T-cell (primary cell): Measurements from ENCODE around the gene TBCEL. TPM values are rescaled to one million over a fixed set of nuclear protein-coding genes. Genes with fewer than 3 reads are reported as not detected.

Source experiments
- ATAC-seq, 4 experiments: fragments of 200-7000 bp in 3 of 4; fragments of 150-1000 bp in 1 of 4; cut with Tn5 transposase; replicated peaks in 1 of 4; 1 replicate in 3 of 4; 2 replicates in 1 of 4; pipeline ENCODE4 v1.10.0; 2021; ENCODE audit warnings: moderate library complexity in 3 of 4, mild to moderate bottlenecking in 2 of 4, moderate number of reproducible peaks in 1 of 4
- CTCF ChIA-PET, 2 donors: fragments of 300-600 bp; sonication (Branson Sonifier 250); formaldehyde crosslinking; loops; one replicate each; lab custom pipeline; 2022; ENCODE audit warnings: antibody characterized with exemption in 2 of 2; lab: Charles Lee
- POLR2A ChIA-PET, 2 donors: fragments of 300-600 bp; sonication (Branson Sonifier 250); formaldehyde crosslinking; loops; one replicate each; lab custom pipeline; 2022; ENCODE audit warnings: antibody characterized with exemption in 2 of 2; lab: Charles Lee
- DNase-seq, 35 experiments: peaks; one replicate each; pipeline versions ENCODE4 v3.0.0 to v3.0.0-alpha.2; 2013 to 2023
- H3K27ac ChIP-seq: one replicate; pipeline ENCODE4 v1.5.1; 2013; ENCODE audit warnings: low read length
- H3K27me3 ChIP-seq, 2 experiments: replicated peaks in 1 of 2; 1 replicate in 1 of 2; 2 replicates in 1 of 2; pipeline versions ENCODE4 v1.6.1 to v1.7.0; 2013; ENCODE audit warnings: low read length in 1 of 2, mixed read lengths in 1 of 2; ENCODE audit not compliant: control insufficient read depth in 2 of 2, insufficient read depth in 2 of 2; ENCODE audit errors: extremely low read depth in 1 of 2
- H3K36me3 ChIP-seq, 2 donors: 1 replicate in 1 of 2; 2 replicates in 1 of 2; pipeline versions ENCODE4 v1.6.1 to v1.7.0; 2013; ENCODE audit warnings: low read length in 1 of 2; ENCODE audit not compliant: control insufficient read depth in 2 of 2, insufficient read depth in 1 of 2; ENCODE audit errors: extremely low read depth in 1 of 2
- H3K4me1 ChIP-seq, 2 experiments: 1 replicate in 1 of 2; 2 replicates in 1 of 2; pipeline versions ENCODE4 v1.6.1 to v1.7.0; 2013; ENCODE audit warnings: low read length in 2 of 2, mixed read lengths in 1 of 2; ENCODE audit not compliant: insufficient read depth in 2 of 2, control insufficient read depth in 1 of 2; ENCODE audit errors: extremely low read depth in 1 of 2
- H3K4me3 ChIP-seq, 2 donors: 1 replicate in 1 of 2; 2 replicates in 1 of 2; pipeline versions ENCODE4 v1.5.1 to v1.7.0; 2013; ENCODE audit warnings: mild to moderate bottlenecking in 2 of 2, low read length in 1 of 2, moderate library complexity in 1 of 2; ENCODE audit not compliant: control insufficient read depth in 1 of 2; ENCODE audit errors: extremely low read depth in 1 of 2
- H3K9me3 ChIP-seq: 2 replicates; pipeline ENCODE4 v1.7.0; 2013
- H3K27ac Mint-ChIP-seq, 2 donors: one replicate each; pipeline ENCODE4 v1.8.0; 2020 to 2021; ENCODE audit warnings: mild to moderate bottlenecking in 2 of 2, mixed read lengths in 2 of 2
- H3K27me3 Mint-ChIP-seq, 2 donors: one replicate each; pipeline ENCODE4 v1.8.0; 2021 to 2022; ENCODE audit warnings: mixed read lengths in 2 of 2
- H3K36me3 Mint-ChIP-seq: one replicate; pipeline ENCODE4 v1.8.0; 2021; ENCODE audit warnings: mixed read lengths
- H3K4me1 Mint-ChIP-seq, 3 donors: one replicate each; pipeline ENCODE4 v1.8.0; 2020 to 2022; ENCODE audit warnings: mixed read lengths in 3 of 3, mild to moderate bottlenecking in 1 of 3
- H3K4me3 Mint-ChIP-seq, 3 donors: one replicate each; pipeline ENCODE4 v1.8.0; 2020 to 2022; ENCODE audit warnings: mild to moderate bottlenecking in 3 of 3, mixed read lengths in 3 of 3, moderate library complexity in 3 of 3
- H3K9me3 Mint-ChIP-seq, 3 donors: one replicate each; pipeline ENCODE4 v1.8.0; 2020 to 2022; ENCODE audit warnings: mixed read lengths in 3 of 3
- WGBS: methylation state at CpG from one replicate; pipeline ENCODE4 v1.1.5; 2013; ENCODE audit warnings: missing lambda C conversion rate; ENCODE audit not compliant: insufficient coverage; 5-methylcytosine and 5-hydroxymethylcytosine counted together
- total RNA-seq, 35 experiments: library from RNA in 6 of 35; stranded (reverse) in 6 of 35; fragments of 120-200 nt in 1 of 35; gene quantifications; one replicate each; pipeline versions ENCODE4 v1.2.1 to v1.2.4 and lab custom pipeline; 2013 to 2026

Gene TBCEL
- total RNA-seq, 5 donors from 2014 or later (not counting 1 experiment from before 2014, with no cell fraction given): 16.0 to 26.4 (median 19.0) TPM

- ATAC-seq (no peak), DNase-seq (no peak)
- Mint-ChIP-seq H3K36me3 (peaks cover 66% of the 10 kb centered on the region), H3K9me3 (peaks cover 4% of the 10 kb centered on the region in 3 donors), H3K4me1 (no peaks in the 10 kb centered on the region), H3K27ac (no peak overlapping the region), H3K27me3 (no peaks in the 10 kb centered on the region), H3K4me3 (no peak overlapping the region)
- Histone ChIP-seq H3K4me3 (no peak overlapping the region), H3K36me3 (peaks cover 3 to 23% of the 10 kb centered on the region in 2 donors), H3K9me3 (no peaks in the 10 kb centered on the region), H3K27me3 (no peaks in the 10 kb centered on the region), H3K27ac (no peak overlapping the region), H3K4me1 (no peaks in the 10 kb centered on the region)
- CTCF ChIA-PET: interaction anchor here in 1 of 2 donors (0.6 kb wide), 1 partner anchor 696 kb away, joined by 3 read pairs; no protein-coding TSS in a partner anchor
- WGBS: no CpG with 5 or more reads among the region's 6 CpGs
- POLR2A ChIA-PET: no interaction called here
These were observed 44.9 kb downstream of the TBCEL start for GRCh38 chr11:121068787-121069186.

- ChIA-PET CTCF (no interaction called here), POLR2A (no interaction called here)
- no peak overlapping the region for H3K4me3 Mint-ChIP-seq
- 76% methylated on average over 2 of the region's 2 CpGs for WGBS
- DNase-seq: no peak
- peaks cover 4% of the 10 kb centered on the region in 3 donors for H3K9me3 Mint-ChIP-seq
- no peak for ATAC-seq
- Histone ChIP-seq H3K9me3 (no peaks in the 10 kb centered on the region), H3K27me3 (no peaks in the 10 kb centered on the region), H3K36me3 (peaks cover 0 to 11% of the 10 kb centered on the region in 2 donors), H3K27ac (no peak overlapping the region), H3K4me3 (no peak overlapping the region), H3K4me1 (no peaks in the 10 kb centered on the region)
- H3K4me1 Mint-ChIP-seq: no peaks in the 10 kb centered on the region
- H3K27ac Mint-ChIP-seq: peak overlapping the region in 1 of 2 donors; percentile 18
- peaks cover 69% of the 10 kb centered on the region for H3K36me3 Mint-ChIP-seq
- no peaks in the 10 kb centered on the region for H3K27me3 Mint-ChIP-seq
These were observed 47.3 kb downstream of the TBCEL start for GRCh38 chr11:121070951-121071845.

GRCh38 chr11:121071846-121072450 lies 48.0 kb downstream of the TBCEL start:
- ChIA-PET CTCF (no interaction called here), POLR2A (no interaction called here)
- 100% methylated on average over 2 of the region's 5 CpGs for WGBS
- no peak for ATAC-seq
- Histone ChIP-seq H3K4me1 (no peaks in the 10 kb centered on the region), H3K27me3 (no peaks in the 10 kb centered on the region), H3K27ac (no peak overlapping the region), H3K9me3 (no peaks in the 10 kb centered on the region), H3K4me3 (no peak overlapping the region), H3K36me3 (peaks cover 0 to 8% of the 10 kb centered on the region in 2 donors)
- peaks cover 0 to under 1% (median 0%) of the 10 kb centered on the region in 3 donors for H3K4me1 Mint-ChIP-seq
- no peaks in the 10 kb centered on the region for H3K27me3 Mint-ChIP-seq
- H3K9me3 Mint-ChIP-seq: peaks cover 4% of the 10 kb centered on the region in 3 donors
- DNase-seq: no peak
- no peak overlapping the region for H3K27ac Mint-ChIP-seq
- H3K36me3 Mint-ChIP-seq: peaks cover 65% of the 10 kb centered on the region
- H3K4me3 Mint-ChIP-seq: no peak overlapping the region

GRCh38 chr11:121081321-121081720 lies 57.4 kb downstream of the TBCEL start:
- ChIA-PET CTCF (no interaction called here), POLR2A (no interaction called here)
- no CpG with 5 or more reads among the region's 3 CpGs for WGBS
- no peak overlapping the region for H3K27ac ChIP-seq
- H3K9me3 ChIP-seq: no peaks in the 10 kb centered on the region
- Mint-ChIP-seq H3K9me3 (no peaks in the 10 kb centered on the region), H3K4me1 (peaks cover 13 to 27% (median 16%) of the 10 kb centered on the region in 3 donors), H3K4me3 (no peak overlapping the region), H3K27me3 (no peaks in the 10 kb centered on the region), H3K27ac (no peak overlapping the region), H3K36me3 (peaks cover 48% of the 10 kb centered on the region)
- no peak overlapping the region for H3K4me3 ChIP-seq
- H3K4me1 ChIP-seq: peaks cover 0 to 6% of the 10 kb centered on the region in 2 experiments
- H3K27me3 ChIP-seq: no peaks in the 10 kb centered on the region
- DNase-seq (no peak), ATAC-seq (no peak)
- peaks cover 0 to 2% of the 10 kb centered on the region in 2 donors for H3K36me3 ChIP-seq

GRCh38 chr11:121082219-121082618 lies 58.3 kb downstream of the TBCEL start:
- ChIA-PET POLR2A (no interaction called here), CTCF (no interaction called here)
- no peaks in the 10 kb centered on the region for H3K27me3 ChIP-seq
- no CpG with 5 or more reads among the region's 1 CpG for WGBS
- H3K4me1 ChIP-seq: peaks cover 0 to 6% of the 10 kb centered on the region in 2 experiments
- peaks cover 8 to 9% of the 10 kb centered on the region in 2 donors for H3K36me3 ChIP-seq
- H3K9me3 ChIP-seq: no peaks in the 10 kb centered on the region
- H3K4me1 Mint-ChIP-seq: peaks cover 13 to 24% (median 16%) of the 10 kb centered on the region in 3 donors
- peaks cover 57% of the 10 kb centered on the region for H3K36me3 Mint-ChIP-seq
- DNase-seq: no peak
- H3K27ac Mint-ChIP-seq: no peak overlapping the region
- ATAC-seq: no peak
- H3K9me3 Mint-ChIP-seq: no peaks in the 10 kb centered on the region
- H3K27me3 Mint-ChIP-seq: no peaks in the 10 kb centered on the region
- H3K4me3 Mint-ChIP-seq: no peak overlapping the region
- H3K4me3 ChIP-seq: no peak overlapping the region
- no peak overlapping the region for H3K27ac ChIP-seq

- H3K9me3 ChIP-seq: no peaks in the 10 kb centered on the region
- H3K36me3 ChIP-seq: peaks cover 9 to 10% of the 10 kb centered on the region in 2 donors
- peaks cover 0 to 6% of the 10 kb centered on the region in 2 experiments for H3K4me1 ChIP-seq
- peaks cover 13 to 23% (median 16%) of the 10 kb centered on the region in 3 donors for H3K4me1 Mint-ChIP-seq
- ChIA-PET CTCF (no interaction called here), POLR2A (no interaction called here)
- DNase-seq: no peak
- 100% methylated on average over 1 of the region's 1 CpG for WGBS
- peaks cover 62% of the 10 kb centered on the region for H3K36me3 Mint-ChIP-seq
- H3K9me3 Mint-ChIP-seq: no peaks in the 10 kb centered on the region
- no peak overlapping the region for H3K27ac Mint-ChIP-seq
- no peak for ATAC-seq
- no peaks in the 10 kb centered on the region for H3K27me3 Mint-ChIP-seq
- H3K4me3 ChIP-seq: no peak overlapping the region
- no peak overlapping the region for H3K27ac ChIP-seq
- no peaks in the 10 kb centered on the region for H3K27me3 ChIP-seq
- H3K4me3 Mint-ChIP-seq: no peak overlapping the region
These were observed 58.8 kb downstream of the TBCEL start for GRCh38 chr11:121082670-121083069.
